GM23338 (cell line): ENCODE measurements around the gene SNAPC4.

ENCODE experiments used
- EZH2 ChIP-seq: fragments of 200-600 bp; sonication (generic); IDR thresholded peaks from one replicate; pipeline ENCODE4 v1.8.0; 2017; ENCODE audit warnings: antibody characterized with exemption, mild to moderate bottlenecking, low read depth; ENCODE audit not compliant: unreplicated experiment
- NANOG ChIP-seq: IDR thresholded peaks from 2 replicates; pipeline ENCODE4 v1.6.1; 2016; ENCODE audit warnings: antibody characterized with exemption, borderline replicate concordance
- POLR2AphosphoS5 ChIP-seq: IDR thresholded peaks from 2 replicates; pipeline ENCODE4 v1.6.1; 2016; ENCODE audit warnings: antibody characterized with exemption, low read depth
- TF ChIP-seq, protein P1 (sequence below), 2 experiments: fragments of 200-600 bp in 1 of 2; sonication (generic) in 1 of 2; conservative IDR thresholded peaks; 2 replicates each; pipeline versions ENCODE4 v1.5.1 to v1.6.1; 2016 to 2017; ENCODE audit warnings: antibody characterized with exemption in 2 of 2, low read depth in 2 of 2, mild to moderate bottlenecking in 2 of 2, moderate library complexity in 1 of 2
- TF ChIP-seq, protein P2 (sequence below): IDR thresholded peaks from one replicate; pipeline ENCODE4 v1.6.1; 2018; ENCODE audit warnings: antibody characterized with exemption; ENCODE audit not compliant: unreplicated experiment
- TF ChIP-seq, protein P3 (sequence below): IDR thresholded peaks from 2 replicates; pipeline ENCODE4 v1.6.1; 2016; ENCODE audit warnings: antibody characterized with exemption

DNA sequence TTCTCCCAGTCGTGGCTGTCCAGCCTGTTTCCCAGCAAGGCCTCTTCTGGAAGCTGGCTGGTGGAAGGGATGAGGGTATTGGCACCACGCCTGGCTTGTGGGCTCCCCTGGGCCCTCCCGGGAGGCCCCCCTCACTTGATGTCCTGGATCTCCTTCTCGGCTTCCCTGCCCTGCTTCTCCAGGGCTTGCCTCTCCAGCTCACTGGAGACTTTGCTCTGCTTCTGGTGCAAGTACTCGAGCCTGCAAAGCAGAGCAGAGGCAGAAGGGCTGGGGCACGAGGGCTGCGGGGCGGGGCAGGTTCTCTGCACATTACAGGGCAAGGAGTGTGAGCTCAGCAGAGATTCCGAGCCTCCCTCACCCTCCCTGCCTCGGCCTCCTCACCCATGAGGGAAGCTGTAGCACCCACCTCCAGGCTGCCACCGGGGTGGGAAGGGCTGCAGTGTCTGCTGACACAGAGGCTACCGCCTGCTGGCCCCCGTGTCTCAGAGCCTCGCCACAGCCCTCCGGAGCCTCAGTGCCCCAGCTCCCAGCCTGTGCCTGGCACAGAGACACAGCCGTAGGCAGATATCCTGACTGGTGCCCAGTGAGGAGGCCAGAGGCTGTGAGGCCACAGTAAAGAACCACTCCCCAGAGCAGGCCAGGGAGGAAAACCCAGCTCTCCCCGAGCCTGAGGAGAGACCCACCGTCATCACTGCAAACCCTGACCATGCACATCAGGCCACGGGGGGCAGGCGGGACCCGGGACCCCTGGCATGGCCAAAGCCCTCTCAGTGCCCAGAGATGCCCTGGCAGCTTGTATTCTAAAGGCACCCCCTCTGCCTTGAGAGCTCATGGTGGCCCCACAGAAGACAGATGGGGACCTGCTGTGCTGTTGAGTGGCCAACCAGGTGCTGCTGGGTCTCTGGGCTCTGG is 7.2 kb downstream of the SNAPC4 start:
- TF ChIP-seq EZH2 (no peak), POLR2AphosphoS5 (no peak), NANOG (no peak)
- TF ChIP-seq, protein P1, sequence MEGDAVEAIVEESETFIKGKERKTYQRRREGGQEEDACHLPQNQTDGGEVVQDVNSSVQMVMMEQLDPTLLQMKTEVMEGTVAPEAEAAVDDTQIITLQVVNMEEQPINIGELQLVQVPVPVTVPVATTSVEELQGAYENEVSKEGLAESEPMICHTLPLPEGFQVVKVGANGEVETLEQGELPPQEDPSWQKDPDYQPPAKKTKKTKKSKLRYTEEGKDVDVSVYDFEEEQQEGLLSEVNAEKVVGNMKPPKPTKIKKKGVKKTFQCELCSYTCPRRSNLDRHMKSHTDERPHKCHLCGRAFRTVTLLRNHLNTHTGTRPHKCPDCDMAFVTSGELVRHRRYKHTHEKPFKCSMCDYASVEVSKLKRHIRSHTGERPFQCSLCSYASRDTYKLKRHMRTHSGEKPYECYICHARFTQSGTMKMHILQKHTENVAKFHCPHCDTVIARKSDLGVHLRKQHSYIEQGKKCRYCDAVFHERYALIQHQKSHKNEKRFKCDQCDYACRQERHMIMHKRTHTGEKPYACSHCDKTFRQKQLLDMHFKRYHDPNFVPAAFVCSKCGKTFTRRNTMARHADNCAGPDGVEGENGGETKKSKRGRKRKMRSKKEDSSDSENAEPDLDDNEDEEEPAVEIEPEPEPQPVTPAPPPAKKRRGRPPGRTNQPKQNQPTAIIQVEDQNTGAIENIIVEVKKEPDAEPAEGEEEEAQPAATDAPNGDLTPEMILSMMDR (conservative IDR thresholded peaks at IDR 0.05; ENCODE audit: low read depth in 2 of 2) = no peak
- TF ChIP-seq, protein P2, sequence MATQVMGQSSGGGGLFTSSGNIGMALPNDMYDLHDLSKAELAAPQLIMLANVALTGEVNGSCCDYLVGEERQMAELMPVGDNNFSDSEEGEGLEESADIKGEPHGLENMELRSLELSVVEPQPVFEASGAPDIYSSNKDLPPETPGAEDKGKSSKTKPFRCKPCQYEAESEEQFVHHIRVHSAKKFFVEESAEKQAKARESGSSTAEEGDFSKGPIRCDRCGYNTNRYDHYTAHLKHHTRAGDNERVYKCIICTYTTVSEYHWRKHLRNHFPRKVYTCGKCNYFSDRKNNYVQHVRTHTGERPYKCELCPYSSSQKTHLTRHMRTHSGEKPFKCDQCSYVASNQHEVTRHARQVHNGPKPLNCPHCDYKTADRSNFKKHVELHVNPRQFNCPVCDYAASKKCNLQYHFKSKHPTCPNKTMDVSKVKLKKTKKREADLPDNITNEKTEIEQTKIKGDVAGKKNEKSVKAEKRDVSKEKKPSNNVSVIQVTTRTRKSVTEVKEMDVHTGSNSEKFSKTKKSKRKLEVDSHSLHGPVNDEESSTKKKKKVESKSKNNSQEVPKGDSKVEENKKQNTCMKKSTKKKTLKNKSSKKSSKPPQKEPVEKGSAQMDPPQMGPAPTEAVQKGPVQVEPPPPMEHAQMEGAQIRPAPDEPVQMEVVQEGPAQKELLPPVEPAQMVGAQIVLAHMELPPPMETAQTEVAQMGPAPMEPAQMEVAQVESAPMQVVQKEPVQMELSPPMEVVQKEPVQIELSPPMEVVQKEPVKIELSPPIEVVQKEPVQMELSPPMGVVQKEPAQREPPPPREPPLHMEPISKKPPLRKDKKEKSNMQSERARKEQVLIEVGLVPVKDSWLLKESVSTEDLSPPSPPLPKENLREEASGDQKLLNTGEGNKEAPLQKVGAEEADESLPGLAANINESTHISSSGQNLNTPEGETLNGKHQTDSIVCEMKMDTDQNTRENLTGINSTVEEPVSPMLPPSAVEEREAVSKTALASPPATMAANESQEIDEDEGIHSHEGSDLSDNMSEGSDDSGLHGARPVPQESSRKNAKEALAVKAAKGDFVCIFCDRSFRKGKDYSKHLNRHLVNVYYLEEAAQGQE = no peak
- TF ChIP-seq, protein P3, sequence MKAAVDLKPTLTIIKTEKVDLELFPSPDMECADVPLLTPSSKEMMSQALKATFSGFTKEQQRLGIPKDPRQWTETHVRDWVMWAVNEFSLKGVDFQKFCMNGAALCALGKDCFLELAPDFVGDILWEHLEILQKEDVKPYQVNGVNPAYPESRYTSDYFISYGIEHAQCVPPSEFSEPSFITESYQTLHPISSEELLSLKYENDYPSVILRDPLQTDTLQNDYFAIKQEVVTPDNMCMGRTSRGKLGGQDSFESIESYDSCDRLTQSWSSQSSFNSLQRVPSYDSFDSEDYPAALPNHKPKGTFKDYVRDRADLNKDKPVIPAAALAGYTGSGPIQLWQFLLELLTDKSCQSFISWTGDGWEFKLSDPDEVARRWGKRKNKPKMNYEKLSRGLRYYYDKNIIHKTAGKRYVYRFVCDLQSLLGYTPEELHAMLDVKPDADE = no peak
